DOHH2 (cell line): ENCODE data around the gene SAG.
A peak's percentile ranks its signal among the peaks of the same experiment; 100 is the strongest.

Experiments used
- H3F3A ChIP-seq: fragments of 200-600 bp; sonication (generic), shearing (Covaris generic); 2 replicates; pipeline ENCODE4 v1.6.0; 2016; ENCODE audit warnings: antibody characterized with exemption, mild to moderate bottlenecking; ENCODE audit not compliant: control insufficient read depth, insufficient read depth
- H3K27ac ChIP-seq: fragments of 200-600 bp; sonication (generic); 2 replicates; pipeline ENCODE4 v1.5.1; 2014; ENCODE audit warnings: low read depth, mild to moderate bottlenecking, low read length, moderate library complexity
- H3K27me3 ChIP-seq: fragments of 200-600 bp; sonication (generic); 2 replicates; pipeline ENCODE4 v1.6.1; 2014; ENCODE audit warnings: mild to moderate bottlenecking, low read length, mixed read lengths; ENCODE audit not compliant: control insufficient read depth
- H3K36me3 ChIP-seq: fragments of 200-600 bp; sonication (generic); 2 replicates; pipeline ENCODE4 v1.6.1; 2014; ENCODE audit warnings: mild to moderate bottlenecking, low read length, moderate library complexity, mixed read lengths; ENCODE audit not compliant: control insufficient read depth
- H3K4me1 ChIP-seq: fragments of 200-600 bp; sonication (generic); 2 replicates; pipeline ENCODE4 v1.6.1; 2014; ENCODE audit warnings: mild to moderate bottlenecking, low read length, mixed read lengths; ENCODE audit not compliant: control insufficient read depth
- H3K4me2 ChIP-seq: fragments of 200-600 bp; sonication (generic); 2 replicates; pipeline ENCODE4 v1.6.0; 2014; ENCODE audit warnings: mild to moderate bottlenecking, low read length, moderate library complexity
- H3K4me3 ChIP-seq: fragments of 200-600 bp; sonication (generic); 2 replicates; pipeline ENCODE4 v1.5.1; 2014; ENCODE audit warnings: mild to moderate bottlenecking, low read length, mixed read lengths
- H3K79me2 ChIP-seq: fragments of 200-600 bp; sonication (generic); 2 replicates; pipeline ENCODE4 v1.6.1; 2014; ENCODE audit warnings: mild to moderate bottlenecking, low read length, mixed read lengths; ENCODE audit not compliant: control insufficient read depth
- H3K9me2 ChIP-seq: fragments of 200-600 bp; sonication (generic); replicated peaks from 2 replicates; pipeline ENCODE4 v1.6.1; 2014; ENCODE audit warnings: mild to moderate bottlenecking, low read length, mixed read lengths; ENCODE audit not compliant: control insufficient read depth
- H3K9me3 ChIP-seq: fragments of 200-600 bp; sonication (generic); 2 replicates; pipeline ENCODE4 v1.6.1; 2014; ENCODE audit warnings: antibody characterized with exemption, low read length, mixed read lengths; ENCODE audit not compliant: control insufficient read depth, insufficient read depth
- H4K20me1 ChIP-seq: fragments of 200-600 bp; sonication (generic); 2 replicates; pipeline ENCODE4 v1.6.0; 2014; ENCODE audit warnings: low read depth, mild to moderate bottlenecking, antibody characterized with exemption, low read length, moderate library complexity; ENCODE audit not compliant: control insufficient read depth, insufficient read depth
- CTCF ChIP-seq: fragments of 200-600 bp; sonication (generic); IDR thresholded peaks from one replicate; pipeline ENCODE4 v1.5.1; 2014; ENCODE audit warnings: antibody characterized with exemption, mild to moderate bottlenecking, low read depth, low read length; ENCODE audit not compliant: poor library complexity, severe bottlenecking
- EZH2phosphoT487 ChIP-seq: fragments of 200-600 bp; sonication (generic); IDR thresholded peaks from 2 replicates; pipeline ENCODE4 v1.6.1; 2017; ENCODE audit warnings: borderline replicate concordance, mild to moderate bottlenecking, antibody characterized with exemption, low read length, moderate library complexity, mixed read lengths

Gene SAG

GRCh38 chr2:233379441-233379840 is 71.8 kb downstream of the SAG start:
- Histone ChIP-seq H3K79me2 (peaks cover 74% of the 10 kb centered on the region), H3F3A (peaks cover 4% of the 10 kb centered on the region), H3K27ac (peak overlapping the region; percentile 73), H3K4me2 (peak overlapping the region; percentile 64), H3K27me3 (no peaks in the 10 kb centered on the region), H3K4me1 (peaks cover 82% of the 10 kb centered on the region), H4K20me1 (peaks cover 9% of the 10 kb centered on the region; the same call in 1 of the 2 replicates), H3K9me2 (no peaks in the 10 kb centered on the region), H3K4me3 (peak overlapping the region; percentile 17; the same call in 1 of the 2 replicates), H3K9me3 (no peaks in the 10 kb centered on the region), H3K36me3 (peaks cover 14% of the 10 kb centered on the region)
- TF ChIP-seq CTCF = no peak
- TF ChIP-seq EZH2phosphoT487 = no peak

GRCh38 chr2:233380132-233380895 is 72.7 kb downstream of the SAG start:
- H3K36me3 ChIP-seq = peaks cover 13% of the 10 kb centered on the region; the same call in 1 of the 2 replicates
- H3K9me2 ChIP-seq = no peaks in the 10 kb centered on the region
- no peaks in the 10 kb centered on the region for H3K9me3 ChIP-seq
- no peak for TF ChIP-seq CTCF
- no peak for TF ChIP-seq EZH2phosphoT487
- H4K20me1 ChIP-seq = peaks cover 9% of the 10 kb centered on the region; the same call in 1 of the 2 replicates
- peaks cover 82% of the 10 kb centered on the region for H3K4me1 ChIP-seq
- no peaks in the 10 kb centered on the region for H3K27me3 ChIP-seq
- H3K4me2 ChIP-seq = peak overlapping the region; percentile 64
- peaks cover 74% of the 10 kb centered on the region for H3K79me2 ChIP-seq
- peak overlapping the region; percentile 73 for H3K27ac ChIP-seq
- peak overlapping the region; percentile 54 for H3K4me3 ChIP-seq
- peaks cover 9% of the 10 kb centered on the region for H3F3A ChIP-seq

GRCh38 chr2:233380995-233381637 is 73.5 kb downstream of the SAG start:
- Histone ChIP-seq H3F3A (peaks cover 15% of the 10 kb centered on the region), H3K79me2 (peaks cover 68% of the 10 kb centered on the region), H3K4me2 (peak overlapping the region; percentile 64), H3K27ac (peak overlapping the region; percentile 73), H3K27me3 (no peaks in the 10 kb centered on the region), H3K36me3 (peaks cover 8% of the 10 kb centered on the region; the same call in 1 of the 2 replicates), H3K9me2 (no peaks in the 10 kb centered on the region), H3K4me3 (peak overlapping the region; percentile 54), H3K9me3 (no peaks in the 10 kb centered on the region), H3K4me1 (peaks cover 82% of the 10 kb centered on the region), H4K20me1 (peaks cover 9% of the 10 kb centered on the region; the same call in 1 of the 2 replicates)
- TF ChIP-seq EZH2phosphoT487 (no peak), CTCF (no peak)
